CD14-positive monocyte (primary cell): ENCODE measurements around the gene GRWD1. TPM values are rescaled to one million over a fixed set of nuclear protein-coding genes. Genes with fewer than 3 reads are reported as not detected.

Source experiments
- DNase-seq, 3 donors: peaks; one replicate each; pipeline ENCODE4 v3.0.0-alpha.2; 2011 to 2022
- H2AFZ ChIP-seq: 2 replicates; pipeline ENCODE4 v1.6.0; 2012; ENCODE audit warnings: mild to moderate bottlenecking, low read depth, low read length, inconsistent platforms; ENCODE audit not compliant: insufficient read depth, poor library complexity, severe bottlenecking
- H3K27ac ChIP-seq, 2 donors: 1 replicate in 1 of 2; 2 replicates in 1 of 2; pipeline ENCODE4 v1.5.1; 2012 to 2013; ENCODE audit warnings: low read length in 2 of 2, control low read depth in 1 of 2, inconsistent platforms in 1 of 2, low read depth in 1 of 2, mild to moderate bottlenecking in 1 of 2
- H3K27me3 ChIP-seq, 2 donors: one replicate each; pipeline versions ENCODE4 v1.6.0 to v1.6.1; 2011 to 2013; ENCODE audit warnings: low read length in 2 of 2; ENCODE audit not compliant: control insufficient read depth in 2 of 2, insufficient read depth in 2 of 2
- H3K36me3 ChIP-seq, 2 donors: replicated peaks in 1 of 2; 1 replicate in 1 of 2; 2 replicates in 1 of 2; pipeline versions ENCODE4 v1.5.1 to v1.6.1; 2012 to 2013; ENCODE audit warnings: low read length in 2 of 2, control low read depth in 1 of 2, inconsistent platforms in 1 of 2, mild to moderate bottlenecking in 1 of 2; ENCODE audit not compliant: insufficient read depth in 2 of 2, control insufficient read depth in 1 of 2
- H3K4me1 ChIP-seq, 2 donors: 1 replicate in 1 of 2; 2 replicates in 1 of 2; pipeline versions ENCODE4 v1.5.1 to v1.6.1; 2012 to 2013; ENCODE audit warnings: low read length in 2 of 2, control low read depth in 1 of 2, inconsistent platforms in 1 of 2, mild to moderate bottlenecking in 1 of 2, moderate library complexity in 1 of 2; ENCODE audit not compliant: insufficient read depth in 2 of 2, control insufficient read depth in 1 of 2
- H3K4me2 ChIP-seq: replicated peaks from 2 replicates; pipeline ENCODE3; 2012; ENCODE audit warnings: low read length, moderate library complexity, mild to moderate bottlenecking; ENCODE audit not compliant: poor library complexity, severe bottlenecking; ENCODE audit errors: extremely low read depth
- H3K4me3 ChIP-seq, 3 experiments: fragments of 200-600 bp in 1 of 3; sonication (generic) in 1 of 3; replicated peaks in 1 of 3; 1 replicate in 2 of 3; 2 replicates in 1 of 3; pipeline ENCODE4 v1.5.1; 2011 to 2013; ENCODE audit warnings: low read length in 3 of 3, mild to moderate bottlenecking in 3 of 3, control low read depth in 2 of 3, low read depth in 2 of 3, inconsistent platforms in 1 of 3, moderate library complexity in 1 of 3
- H3K79me2 ChIP-seq: 2 replicates; pipeline ENCODE4 v1.6.0; 2012; ENCODE audit warnings: mild to moderate bottlenecking, control low read depth, inconsistent platforms, low read length, moderate library complexity; ENCODE audit not compliant: insufficient read depth
- H3K9ac ChIP-seq: 2 replicates; pipeline ENCODE4 v1.6.0; 2017; ENCODE audit warnings: low read length, mild to moderate bottlenecking; ENCODE audit not compliant: insufficient read depth, poor library complexity, severe bottlenecking
- H3K9me3 ChIP-seq, 2 donors: replicated peaks in 1 of 2; 1 replicate in 1 of 2; 2 replicates in 1 of 2; pipeline versions ENCODE4 v1.5.1 to v1.6.1; 2012 to 2013; ENCODE audit warnings: low read length in 2 of 2, control low read depth in 1 of 2; ENCODE audit not compliant: control insufficient read depth in 1 of 2, insufficient read depth in 1 of 2
- H4K20me1 ChIP-seq: 2 replicates; pipeline ENCODE4 v1.6.0; 2012; ENCODE audit warnings: mild to moderate bottlenecking, low read length, control low read depth, moderate library complexity; ENCODE audit not compliant: insufficient read depth
- H3K27ac Mint-ChIP-seq, 7 donors: one replicate each; pipeline ENCODE4 v1.8.0; 2020; ENCODE audit warnings: mild to moderate bottlenecking in 7 of 7, mixed read lengths in 7 of 7, moderate library complexity in 6 of 7, inconsistent platforms in 2 of 7
- H3K27me3 Mint-ChIP-seq, 3 donors: one replicate each; pipeline ENCODE4 v1.8.0; 2021 to 2022; ENCODE audit warnings: low read depth in 3 of 3, mild to moderate bottlenecking in 3 of 3, mixed read lengths in 3 of 3, moderate library complexity in 3 of 3, inconsistent platforms in 1 of 3
- H3K36me3 Mint-ChIP-seq, 2 donors: one replicate each; pipeline ENCODE4 v1.8.0; 2020; ENCODE audit warnings: mixed read lengths in 2 of 2, inconsistent platforms in 1 of 2, mild to moderate bottlenecking in 1 of 2
- H3K4me1 Mint-ChIP-seq: one replicate; pipeline ENCODE4 v1.8.0; 2020; ENCODE audit warnings: mild to moderate bottlenecking, mixed read lengths
- H3K4me3 Mint-ChIP-seq, 2 donors: one replicate each; pipeline ENCODE4 v1.8.0; 2020; ENCODE audit warnings: mild to moderate bottlenecking in 2 of 2, mixed read lengths in 2 of 2, moderate library complexity in 1 of 2
- H3K9me3 Mint-ChIP-seq, 7 donors: one replicate each; pipeline ENCODE4 v1.8.0; 2020 to 2022; ENCODE audit warnings: mixed read lengths in 7 of 7, mild to moderate bottlenecking in 6 of 7, moderate library complexity in 6 of 7, inconsistent platforms in 2 of 7
- CTCF ChIP-seq: fragments of 200-600 bp; IDR thresholded peaks from one replicate; pipeline ENCODE4 v1.8.0; 2022; ENCODE audit warnings: antibody characterized with exemption, mild to moderate bottlenecking
- WGBS: methylation state at CpG from one replicate; pipeline ENCODE4 v1.1.5; 2013; ENCODE audit warnings: missing lambda C conversion rate; ENCODE audit not compliant: insufficient coverage; 5-methylcytosine and 5-hydroxymethylcytosine counted together
- intact Hi-C, 2 donors: fragments of 100-400 bp; cut with micrococcal nuclease; formaldehyde crosslinking; loops; one replicate each; pipeline versions ENCODE4 v1.15.0 to v1.15.1; 2023
- polyA plus RNA-seq, 3 donors: library from polyadenylated mRNA; depleted of rRNA in 1 of 3; unstranded in 2 of 3; stranded (reverse) in 1 of 3; fragments of 300-500 nt in 2 of 3; fragments of >200 nt in 1 of 3; fragmentation: Illumina TruSeq in 2 of 3; gene quantifications; 1 replicate in 2 of 3; 2 replicates in 1 of 3; pipeline ENCODE4 v1.2.3, GENCODE V29; 2012 to 2021

The GRWD1 gene
- polyA plus RNA-seq, 3 donors: 3.7 to 13.9 (median 10.0) TPM

- peaks cover 20 to 25% of the 10 kb centered on the region in 2 donors for H3K4me1 ChIP-seq
- no peak overlapping the region for H3K4me2 ChIP-seq
- peaks cover 26% of the 10 kb centered on the region for H3K4me1 Mint-ChIP-seq
- peak overlapping the region; percentile 76 for H2AFZ ChIP-seq
- H3K27ac ChIP-seq: no peak overlapping the region
- H3K36me3 ChIP-seq: no peaks in the 10 kb centered on the region
- intact Hi-C loops: no loop called here
- DNase-seq: no peak
- H3K27me3 Mint-ChIP-seq: peaks cover 28 to 44% (median 30%) of the 10 kb centered on the region in 3 donors
- WGBS: 53% methylated on average over 20 of the region's 24 CpGs
- H3K36me3 Mint-ChIP-seq: peaks cover 0 to 4% of the 10 kb centered on the region in 2 donors
- H3K79me2 ChIP-seq: no peaks in the 10 kb centered on the region
- H3K4me3 ChIP-seq: no peak overlapping the region
- no peaks in the 10 kb centered on the region for H3K9me3 ChIP-seq
- no peaks in the 10 kb centered on the region for H4K20me1 ChIP-seq
- H3K27ac Mint-ChIP-seq: no peak overlapping the region
- TF ChIP-seq CTCF: no peak
- H3K9ac ChIP-seq: no peak overlapping the region
- H3K4me3 Mint-ChIP-seq: peak overlapping the region; percentile 59 to 72
- H3K27me3 ChIP-seq: peaks cover 0 to 21% of the 10 kb centered on the region in 2 donors
- H3K9me3 Mint-ChIP-seq: peaks cover 0 to 12% (median 0%) of the 10 kb centered on the region in 7 donors
Observed at GRCh38 chr19:48413879-48414587, 31.8 kb upstream of the GRWD1 start.

DNA sequence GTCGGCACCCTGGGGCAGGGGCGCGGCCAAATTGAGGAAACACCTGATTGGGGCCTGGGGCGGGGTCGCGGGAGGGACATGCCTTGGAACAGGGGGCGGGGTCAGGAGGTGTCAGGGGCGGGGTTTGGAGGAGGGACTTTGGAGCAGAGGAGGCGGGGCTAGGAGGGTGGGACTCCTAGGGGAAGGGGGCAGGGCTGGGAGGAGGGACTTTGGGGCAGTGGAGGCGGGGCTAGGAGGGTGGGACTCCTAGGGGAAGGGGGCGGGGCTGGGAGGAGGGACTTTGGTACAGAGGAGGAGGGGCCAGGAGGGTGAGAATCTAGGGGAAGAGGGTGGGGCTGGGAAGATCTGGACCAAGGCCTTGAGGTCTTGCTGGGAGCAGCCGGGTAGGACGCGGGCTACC is 30.4 kb upstream of the GRWD1 start:
- H3K36me3 Mint-ChIP-seq: peaks cover 0 to 4% of the 10 kb centered on the region in 2 donors
- peaks cover 29% of the 10 kb centered on the region for H3K4me1 Mint-ChIP-seq
- Histone ChIP-seq H3K79me2 (no peaks in the 10 kb centered on the region), H3K4me1 (peaks cover 23 to 30% of the 10 kb centered on the region in 2 donors), H3K27ac (no peak overlapping the region), H3K4me3 (peak overlapping the region; percentile 24 to 78 (median 41)), H3K9me3 (no peaks in the 10 kb centered on the region), H3K27me3 (peaks cover 0 to 21% of the 10 kb centered on the region in 2 donors), H3K36me3 (no peaks in the 10 kb centered on the region), H3K9ac (no peak overlapping the region), H2AFZ (peak overlapping the region; percentile 87), H4K20me1 (no peaks in the 10 kb centered on the region), H3K4me2 (peak overlapping the region; percentile 74)
- H3K4me3 Mint-ChIP-seq: peak overlapping the region; percentile 72 to 87
- DNase-seq: peak; percentile 77 to 88 (median 88)
- intact Hi-C loops: no loop called here
- H3K27me3 Mint-ChIP-seq: peaks cover 28 to 43% (median 32%) of the 10 kb centered on the region in 3 donors
- 4% methylated on average over 11 of the region's 14 CpGs for WGBS
- H3K27ac Mint-ChIP-seq: peak overlapping the region in 2 of 7 donors; percentile 22 to 89
- TF ChIP-seq CTCF: no peak
- peaks cover 0 to 12% (median 1%) of the 10 kb centered on the region in 7 donors for H3K9me3 Mint-ChIP-seq
